Measurements from ENCODE around the gene LALBA. TPM values are rescaled to one million over a fixed set of nuclear protein-coding genes. Genes with fewer than 3 reads are reported as not detected.
"Not testable (repeated sequence)": the region's sequence is repeated elsewhere in the genome, so short reads cannot be mapped to it uniquely, and the experiment has no call there.

Gene LALBA
- total RNA-seq, 6 experiments from 2014 or later: not detected

DNA sequence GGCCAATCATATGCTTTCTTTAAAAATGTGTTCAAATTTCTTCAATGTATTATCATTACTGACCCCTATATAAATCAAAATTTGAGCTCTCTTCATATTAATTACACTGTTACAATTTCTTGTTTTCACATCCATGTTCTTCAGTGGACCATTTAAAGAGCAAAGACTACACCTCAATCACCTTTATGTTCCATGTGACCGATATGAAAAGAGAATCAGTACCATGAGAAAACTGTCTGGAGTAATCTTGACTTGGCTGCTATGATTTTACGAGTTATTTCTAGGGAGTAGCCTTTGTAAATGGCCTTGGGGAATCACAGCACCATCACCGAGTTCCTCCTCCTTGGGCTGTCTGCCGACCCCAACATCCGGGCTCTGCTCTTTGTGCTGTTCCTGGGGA, 44.5 kb downstream of the LALBA start, which contains the start of gene OR8S1:
OR8S1 (plus strand) TSS at position 301 of the 400 bp plus-strand sequence; CDS start at position 301, 0 bp downstream.
- no peak for DNase-seq
- Mint-ChIP-seq H3K27me3 (ENCODE audit: insufficient read depth) (peaks cover 12% of the 10 kb centered on the region), H3K36me3 (ENCODE audit: low read depth) (no peaks in the 10 kb centered on the region), H3K4me3 (no peak within 1 kb of the TSS), H3K27ac (no peak within 1 kb of the TSS), H3K9me3 (no peaks in the 10 kb centered on the region), H3K4me1 (ENCODE audit: low read depth) (no peaks in the 10 kb centered on the region)
- TF ChIP-seq, protein P1, sequence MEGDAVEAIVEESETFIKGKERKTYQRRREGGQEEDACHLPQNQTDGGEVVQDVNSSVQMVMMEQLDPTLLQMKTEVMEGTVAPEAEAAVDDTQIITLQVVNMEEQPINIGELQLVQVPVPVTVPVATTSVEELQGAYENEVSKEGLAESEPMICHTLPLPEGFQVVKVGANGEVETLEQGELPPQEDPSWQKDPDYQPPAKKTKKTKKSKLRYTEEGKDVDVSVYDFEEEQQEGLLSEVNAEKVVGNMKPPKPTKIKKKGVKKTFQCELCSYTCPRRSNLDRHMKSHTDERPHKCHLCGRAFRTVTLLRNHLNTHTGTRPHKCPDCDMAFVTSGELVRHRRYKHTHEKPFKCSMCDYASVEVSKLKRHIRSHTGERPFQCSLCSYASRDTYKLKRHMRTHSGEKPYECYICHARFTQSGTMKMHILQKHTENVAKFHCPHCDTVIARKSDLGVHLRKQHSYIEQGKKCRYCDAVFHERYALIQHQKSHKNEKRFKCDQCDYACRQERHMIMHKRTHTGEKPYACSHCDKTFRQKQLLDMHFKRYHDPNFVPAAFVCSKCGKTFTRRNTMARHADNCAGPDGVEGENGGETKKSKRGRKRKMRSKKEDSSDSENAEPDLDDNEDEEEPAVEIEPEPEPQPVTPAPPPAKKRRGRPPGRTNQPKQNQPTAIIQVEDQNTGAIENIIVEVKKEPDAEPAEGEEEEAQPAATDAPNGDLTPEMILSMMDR (IDR thresholded peaks at IDR 0.05): no peak

DNA sequence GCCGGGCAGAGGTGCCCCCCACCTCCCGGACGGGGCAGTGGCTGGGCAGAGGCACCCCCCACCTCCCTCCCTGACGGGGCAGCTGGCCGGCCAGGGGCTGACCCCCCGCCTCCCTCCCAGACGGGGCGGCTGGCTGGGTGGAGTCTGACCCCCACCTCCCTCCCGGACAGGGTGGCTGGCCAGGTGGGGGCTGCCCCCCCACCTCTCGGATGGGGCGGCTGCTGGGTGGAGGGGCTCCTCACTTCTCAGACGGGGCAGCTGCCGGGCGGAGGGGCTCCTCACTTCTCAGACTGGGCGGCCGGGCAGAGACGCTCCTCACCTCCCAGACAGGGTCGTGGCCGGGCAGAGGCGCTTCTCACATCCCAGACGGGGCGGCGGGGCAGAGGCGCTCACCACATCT, 49.5 kb downstream of the LALBA start:
- H3K4me1 Mint-ChIP-seq (ENCODE audit: low read depth); H3K4me3 Mint-ChIP-seq; H3K27ac Mint-ChIP-seq; H3K9me3 Mint-ChIP-seq; DNase-seq; H3K36me3 Mint-ChIP-seq (ENCODE audit: low read depth); H3K27me3 Mint-ChIP-seq (ENCODE audit: insufficient read depth): not testable (repeated sequence)

Other genes starting within 250 kb of the LALBA start
- 1 to 10 TPM; 4.2 to 6.4 (median 5.2) TPM for gene ZNF641, start 219.1 kb downstream of the LALBA start, total RNA-seq (2021; fragmentation: NEBNext Ultra II Directional; extraction: Animal tissue kit (Norgen Biotek cat#: 25700))
- gene ANP32D, start 97.5 kb downstream of the LALBA start, total RNA-seq (2021; fragmentation: NEBNext Ultra II Directional; extraction: Animal tissue kit (Norgen Biotek cat#: 25700)): not detected
- not detected for gene C12orf54, start 87.5 kb downstream of the LALBA start, total RNA-seq (2021; fragmentation: NEBNext Ultra II Directional; extraction: Animal tissue kit (Norgen Biotek cat#: 25700))
- not detected for gene OR8S1, start 44.4 kb downstream of the LALBA start, total RNA-seq (2021; fragmentation: NEBNext Ultra II Directional; extraction: Animal tissue kit (Norgen Biotek cat#: 25700))
- gene KANSL2, start 112.2 kb upstream of the LALBA start, total RNA-seq (2021; fragmentation: NEBNext Ultra II Directional; extraction: Animal tissue kit (Norgen Biotek cat#: 25700)): 10 to 100 TPM; 17.6 to 28.8 (median 23.2) TPM
- gene CCNT1, start 146.7 kb upstream of the LALBA start, total RNA-seq (2021; fragmentation: NEBNext Ultra II Directional; extraction: Animal tissue kit (Norgen Biotek cat#: 25700)): 10 to 100 TPM; 30.7 to 36.7 (median 31.3) TPM
- gene ADCY6, start 219.0 kb upstream of the LALBA start, total RNA-seq (2021; fragmentation: NEBNext Ultra II Directional; extraction: Animal tissue kit (Norgen Biotek cat#: 25700)): 10 to 100 TPM; 20.3 to 31.6 (median 22.4) TPM
- 10 to 100 TPM; 32.3 to 44.4 (median 38.4) TPM for gene CACNB3, start 248.4 kb upstream of the LALBA start, total RNA-seq (2021; fragmentation: NEBNext Ultra II Directional; extraction: Animal tissue kit (Norgen Biotek cat#: 25700))